ENCODE results near the gene FAM47E. TPM values are rescaled to one million over a fixed set of nuclear protein-coding genes. Genes with fewer than 3 reads are reported as not detected.

The FAM47E gene
- total and polyA plus RNA-seq, 2 of the 13 experiments (the other 11 are each of a cell fraction or from before 2014, with no cell fraction given) = 0.33 to 0.66 TPM

- TF ChIP-seq POGZ (CRISPR knock-in tag; IDR thresholded peaks at IDR 0.05) (peak; percentile 59), ZBTB33 (CRISPR knock-in tag; IDR thresholded peaks at IDR 0.05) (peak; percentile 3; the same call in 1 of the 2 replicates), ARNT (IDR thresholded peaks at IDR 0.05) (no peak), MIXL1 (CRISPR knock-in tag; IDR thresholded peaks at IDR 0.05) (0 out of 2 replicates have a peak, but pooled peaks have one; percentile 41), MAFF (IDR thresholded peaks at IDR 0.05; ENCODE audit: low read depth, low read length) (no peak), ZFP37 (CRISPR knock-in tag; IDR thresholded peaks at IDR 0.05; ENCODE audit: borderline replicate concordance) (no peak), ZFP90 (CRISPR knock-in tag; IDR thresholded peaks at IDR 0.05; ENCODE audit: borderline replicate concordance) (no peak), GABPB1 (CRISPR knock-in tag; IDR thresholded peaks at IDR 0.05) (peak; percentile 59; the same call in 1 of the 2 replicates), MYNN (CRISPR knock-in tag; IDR thresholded peaks at IDR 0.05; ENCODE audit: low read depth) (no peak), ZNF326 (CRISPR knock-in tag; IDR thresholded peaks at IDR 0.05; ENCODE audit: borderline replicate concordance) (no peak), ZSCAN9 (CRISPR knock-in tag; IDR thresholded peaks at IDR 0.05; ENCODE audit: borderline replicate concordance) (peak; percentile 38; the same call in 1 of the 2 replicates), HIVEP1 (CRISPR knock-in tag; IDR thresholded peaks at IDR 0.05) (no peak), TBX3 (IDR thresholded peaks at IDR 0.05; ENCODE audit: borderline replicate concordance) (no peak), ZNF530 (CRISPR knock-in tag; IDR thresholded peaks at IDR 0.05; ENCODE audit: low read depth) (no peak), ZNF451 (CRISPR knock-in tag; IDR thresholded peaks at IDR 0.05) (peak; percentile 75; the same call in 1 of the 2 replicates), NFRKB (IDR thresholded peaks at IDR 0.05) (no peak), ZNF20 (CRISPR knock-in tag; IDR thresholded peaks at IDR 0.05) (no peak), SATB2 (CRISPR knock-in tag; IDR thresholded peaks at IDR 0.05) (no peak), TOE1 (CRISPR knock-in tag; IDR thresholded peaks at IDR 0.05) (no peak), ZNF607 (CRISPR knock-in tag; IDR thresholded peaks at IDR 0.05; ENCODE audit: borderline replicate concordance) (peak; percentile 87)
- TF ChIP-seq, protein P1, sequence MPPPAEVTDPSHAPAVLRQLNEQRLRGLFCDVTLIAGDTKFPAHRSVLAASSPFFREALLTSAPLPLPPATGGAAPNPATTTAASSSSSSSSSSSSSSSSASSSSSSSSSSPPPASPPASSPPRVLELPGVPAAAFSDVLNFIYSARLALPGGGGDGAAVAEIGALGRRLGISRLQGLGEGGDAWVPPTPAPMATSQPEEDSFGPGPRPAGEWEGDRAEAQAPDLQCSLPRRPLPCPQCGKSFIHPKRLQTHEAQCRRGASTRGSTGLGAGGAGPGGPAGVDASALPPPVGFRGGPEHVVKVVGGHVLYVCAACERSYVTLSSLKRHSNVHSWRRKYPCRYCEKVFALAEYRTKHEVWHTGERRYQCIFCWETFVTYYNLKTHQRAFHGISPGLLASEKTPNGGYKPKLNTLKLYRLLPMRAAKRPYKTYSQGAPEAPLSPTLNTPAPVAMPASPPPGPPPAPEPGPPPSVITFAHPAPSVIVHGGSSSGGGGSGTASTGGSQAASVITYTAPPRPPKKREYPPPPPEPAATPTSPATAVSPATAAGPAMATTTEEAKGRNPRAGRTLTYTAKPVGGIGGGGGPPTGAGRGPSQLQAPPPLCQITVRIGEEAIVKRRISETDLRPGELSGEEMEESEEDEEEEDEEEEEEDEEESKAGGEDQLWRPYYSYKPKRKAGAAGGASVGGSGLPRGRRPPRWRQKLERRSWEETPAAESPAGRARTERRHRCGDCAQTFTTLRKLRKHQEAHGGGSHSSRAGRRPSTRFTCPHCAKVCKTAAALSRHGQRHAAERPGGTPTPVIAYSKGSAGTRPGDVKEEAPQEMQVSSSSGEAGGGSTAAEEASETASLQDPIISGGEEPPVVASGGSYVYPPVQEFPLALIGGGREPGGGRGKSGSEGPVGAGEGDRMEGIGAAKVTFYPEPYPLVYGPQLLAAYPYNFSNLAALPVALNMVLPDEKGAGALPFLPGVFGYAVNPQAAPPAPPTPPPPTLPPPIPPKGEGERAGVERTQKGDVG (CRISPR knock-in tag; IDR thresholded peaks at IDR 0.05; ENCODE audit: borderline replicate concordance) = no peak
- TF ChIP-seq, protein P2, sequence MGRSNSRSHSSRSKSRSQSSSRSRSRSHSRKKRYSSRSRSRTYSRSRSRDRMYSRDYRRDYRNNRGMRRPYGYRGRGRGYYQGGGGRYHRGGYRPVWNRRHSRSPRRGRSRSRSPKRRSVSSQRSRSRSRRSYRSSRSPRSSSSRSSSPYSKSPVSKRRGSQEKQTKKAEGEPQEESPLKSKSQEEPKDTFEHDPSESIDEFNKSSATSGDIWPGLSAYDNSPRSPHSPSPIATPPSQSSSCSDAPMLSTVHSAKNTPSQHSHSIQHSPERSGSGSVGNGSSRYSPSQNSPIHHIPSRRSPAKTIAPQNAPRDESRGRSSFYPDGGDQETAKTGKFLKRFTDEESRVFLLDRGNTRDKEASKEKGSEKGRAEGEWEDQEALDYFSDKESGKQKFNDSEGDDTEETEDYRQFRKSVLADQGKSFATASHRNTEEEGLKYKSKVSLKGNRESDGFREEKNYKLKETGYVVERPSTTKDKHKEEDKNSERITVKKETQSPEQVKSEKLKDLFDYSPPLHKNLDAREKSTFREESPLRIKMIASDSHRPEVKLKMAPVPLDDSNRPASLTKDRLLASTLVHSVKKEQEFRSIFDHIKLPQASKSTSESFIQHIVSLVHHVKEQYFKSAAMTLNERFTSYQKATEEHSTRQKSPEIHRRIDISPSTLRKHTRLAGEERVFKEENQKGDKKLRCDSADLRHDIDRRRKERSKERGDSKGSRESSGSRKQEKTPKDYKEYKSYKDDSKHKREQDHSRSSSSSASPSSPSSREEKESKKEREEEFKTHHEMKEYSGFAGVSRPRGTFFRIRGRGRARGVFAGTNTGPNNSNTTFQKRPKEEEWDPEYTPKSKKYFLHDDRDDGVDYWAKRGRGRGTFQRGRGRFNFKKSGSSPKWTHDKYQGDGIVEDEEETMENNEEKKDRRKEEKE (IDR thresholded peaks at IDR 0.05) = no peak
Observed at GRCh38 chr4:76213415-76214176, 37.9 kb upstream of the FAM47E start, which contains the start of gene SCARB2 (continued).
